Endometrial microvascular endothelial cells (primary cell): ENCODE measurements around the gene SUCLA2. TPM values are rescaled to one million over a fixed set of nuclear protein-coding genes. Genes with fewer than 3 reads are reported as not detected.
"Not testable (repeated sequence)": the region's sequence is repeated elsewhere in the genome, so short reads cannot be mapped to it uniquely, and the experiment has no call there.

Source experiments
- in situ Hi-C: cut with HindIII; loops from 2 replicates; pipeline ENCODE4 v1.10.0; 2017; ENCODE audit warnings: low sequenced_read_pairs, low pct_unique_long_range_greater_than_20kb; ENCODE audit errors: inconsistent ontology term
- total RNA-seq: library from RNA; depleted of rRNA; stranded (reverse); fragments of >200 nt; gene quantifications from one replicate; pipeline ENCODE4 v1.2.3, GENCODE V29; 2015; ENCODE audit errors: inconsistent ontology term

SUCLA2 gene
- total RNA-seq, 1 donor from 2014 or later, result 33.7 TPM

DNA sequence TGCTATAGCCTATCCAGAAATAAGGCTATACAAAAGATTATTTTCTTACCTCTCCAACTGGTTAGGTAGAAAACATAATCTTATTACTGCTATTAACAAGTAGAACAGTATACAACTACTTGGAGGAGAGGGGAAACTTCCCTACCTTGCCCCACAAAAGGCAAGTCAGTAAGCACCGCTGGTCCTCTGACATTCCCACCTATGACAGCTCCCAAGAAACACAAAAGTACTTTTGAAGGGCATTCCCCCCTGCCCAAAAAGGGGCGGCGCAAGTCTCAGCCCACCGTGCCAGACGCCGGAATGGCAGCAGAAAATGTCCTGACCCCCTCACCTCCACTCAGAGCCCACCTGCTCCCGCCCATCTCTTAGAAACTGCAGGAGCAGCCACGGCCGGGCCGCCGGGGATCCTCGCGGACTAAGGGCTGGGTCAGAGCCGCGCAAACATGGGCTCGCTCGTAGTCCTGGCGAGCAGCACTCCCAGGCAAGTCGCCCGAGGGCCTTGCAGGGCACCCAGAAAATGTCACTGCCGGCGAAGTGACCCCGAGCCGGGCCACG is 437 bp downstream of the SUCLA2 start:
- in situ Hi-C loops, result no loop called here

DNA sequence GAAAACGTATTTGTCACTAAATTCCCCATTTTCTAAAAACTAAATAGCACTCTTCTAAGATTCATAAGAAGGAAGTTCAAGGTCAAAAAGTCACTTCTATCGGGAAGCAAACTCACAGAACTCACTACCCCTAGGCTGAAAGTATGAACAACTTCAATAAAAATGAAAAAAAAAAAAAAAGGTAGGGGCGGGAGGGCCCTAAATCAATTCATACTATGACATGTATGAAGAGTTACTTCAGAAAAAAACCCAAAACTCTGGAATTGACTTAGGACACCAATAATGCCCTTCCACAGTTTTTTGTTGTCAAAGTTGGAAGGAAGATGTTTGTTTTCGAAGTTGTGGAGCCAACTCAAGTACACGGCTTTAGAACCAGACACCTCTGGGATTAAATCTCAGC is 1.1 kb downstream of the SUCLA2 start:
- in situ Hi-C loops, result no loop called here

DNA sequence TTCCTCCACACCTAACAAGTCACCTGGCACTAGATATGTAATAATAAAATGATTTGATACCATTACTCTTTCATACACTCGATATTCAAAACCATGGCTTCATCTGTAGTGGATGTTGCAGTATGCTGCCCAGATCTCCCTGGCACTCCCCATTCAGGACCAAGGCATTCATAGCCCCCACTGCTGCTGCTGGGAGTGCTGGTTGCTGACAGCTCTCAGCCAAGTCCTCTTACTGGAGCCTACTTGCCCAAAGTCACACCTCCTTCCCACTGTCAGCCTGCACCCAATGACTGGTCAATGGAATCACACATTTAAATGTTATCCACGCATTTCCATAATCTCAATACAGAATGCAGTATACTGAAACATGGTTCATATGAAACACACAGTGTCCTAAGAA is 3.7 kb downstream of the SUCLA2 start:
- in situ Hi-C loops, result no loop called here

DNA sequence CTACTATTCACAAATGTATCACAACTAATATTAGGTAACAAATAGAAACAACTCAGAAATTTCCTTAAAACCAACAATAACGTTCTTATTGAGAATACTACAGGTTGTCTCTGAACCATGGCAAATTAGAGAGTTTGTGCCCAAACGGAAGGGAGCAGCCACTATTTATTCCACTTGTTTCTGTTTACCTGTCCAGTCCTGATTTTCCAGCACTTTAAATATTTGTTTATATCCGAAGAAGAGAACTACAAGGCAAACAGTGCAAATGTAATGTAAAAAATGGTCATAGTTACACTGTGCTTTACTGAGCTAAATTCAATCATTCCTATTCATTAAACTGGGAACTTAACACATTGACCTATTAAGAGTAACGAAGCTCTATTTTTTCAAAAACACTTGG is 9.2 kb downstream of the SUCLA2 start:
- in situ Hi-C loops, result no loop called here

DNA sequence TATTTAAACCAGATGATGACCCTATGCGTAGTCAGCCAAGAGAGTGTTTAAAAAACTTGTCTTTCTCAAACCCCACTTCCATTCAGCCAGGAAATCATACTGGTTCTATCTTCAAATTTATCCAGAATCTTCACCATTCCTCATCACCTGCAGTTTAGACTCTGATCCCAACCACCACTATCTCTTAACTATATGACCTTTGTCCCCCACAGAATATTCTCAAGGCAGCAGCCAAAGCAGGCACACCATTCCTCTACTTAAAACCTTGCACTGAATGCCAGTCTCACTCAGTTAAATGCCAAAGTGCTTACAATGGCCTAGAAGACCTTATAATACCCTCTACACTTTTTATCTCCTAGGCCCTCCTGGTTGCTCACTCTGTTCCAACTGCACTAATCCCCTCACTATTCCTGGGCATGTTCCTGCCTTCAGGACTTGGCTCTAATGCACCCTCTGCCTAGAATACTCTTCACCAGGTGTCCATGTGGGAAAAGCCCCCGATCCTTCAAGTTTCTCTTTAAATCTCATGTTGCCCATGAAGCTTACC is 10.1 kb downstream of the SUCLA2 start:
- in situ Hi-C loops, result no loop called here

DNA sequence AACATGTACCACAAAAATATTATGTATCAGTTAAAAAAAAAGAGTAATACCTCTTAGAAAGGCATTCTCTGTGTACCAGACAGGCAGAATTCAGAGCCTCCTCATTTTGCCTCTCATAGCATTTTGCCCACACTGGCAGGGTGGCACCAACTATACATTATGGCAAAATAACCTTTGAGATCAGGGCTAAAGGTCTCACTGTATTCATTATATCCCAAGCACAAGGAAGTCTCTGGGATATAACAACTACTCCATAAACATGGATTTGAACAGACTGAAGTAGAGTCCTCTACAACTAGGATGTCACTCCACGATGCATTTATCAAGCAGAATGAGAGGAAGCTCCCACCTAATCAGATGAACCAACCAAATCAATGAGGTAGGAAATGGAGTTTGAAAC is 10.6 kb downstream of the SUCLA2 start:
- in situ Hi-C loops, result no loop called here

DNA sequence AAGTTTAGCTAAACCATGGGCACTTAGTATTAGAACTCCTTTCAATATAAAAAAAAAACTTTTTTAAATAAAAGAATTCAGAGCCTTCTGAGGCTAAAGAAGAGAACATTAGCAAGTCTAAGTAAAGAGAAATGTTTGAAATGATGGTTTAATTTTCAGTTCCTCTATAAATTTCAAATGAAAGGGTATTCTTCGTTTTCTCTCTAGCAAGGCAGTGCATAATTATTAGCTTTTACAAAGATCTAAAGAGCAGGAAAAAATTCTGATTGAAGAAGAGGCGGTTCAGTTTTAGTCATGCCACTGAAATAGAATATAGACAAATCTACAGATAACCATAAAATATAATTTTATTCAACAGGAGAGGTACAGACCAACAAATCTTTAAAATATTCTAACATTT is 18.0 kb downstream of the SUCLA2 start:
- in situ Hi-C loops, result no loop called here

DNA sequence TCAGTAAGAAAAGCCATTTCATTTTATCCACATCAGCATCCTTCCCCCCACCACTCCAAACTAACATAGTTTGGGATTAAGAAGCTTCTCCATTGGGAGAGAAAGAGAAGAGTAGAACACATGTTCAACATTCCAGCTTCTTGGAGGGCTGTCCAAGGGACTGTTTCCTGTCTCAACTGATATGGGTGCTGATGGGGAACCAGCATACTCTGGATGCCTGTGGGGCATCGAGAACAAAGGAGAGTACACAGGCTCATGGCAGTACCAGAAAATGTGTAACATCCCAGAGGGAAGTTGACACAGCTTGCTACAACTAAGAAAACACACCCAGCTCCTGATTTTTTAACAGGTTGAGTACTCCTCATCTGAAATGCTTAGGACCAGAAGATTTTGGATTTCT is 24.7 kb downstream of the SUCLA2 start:
- in situ Hi-C loops, result no loop called here

DNA sequence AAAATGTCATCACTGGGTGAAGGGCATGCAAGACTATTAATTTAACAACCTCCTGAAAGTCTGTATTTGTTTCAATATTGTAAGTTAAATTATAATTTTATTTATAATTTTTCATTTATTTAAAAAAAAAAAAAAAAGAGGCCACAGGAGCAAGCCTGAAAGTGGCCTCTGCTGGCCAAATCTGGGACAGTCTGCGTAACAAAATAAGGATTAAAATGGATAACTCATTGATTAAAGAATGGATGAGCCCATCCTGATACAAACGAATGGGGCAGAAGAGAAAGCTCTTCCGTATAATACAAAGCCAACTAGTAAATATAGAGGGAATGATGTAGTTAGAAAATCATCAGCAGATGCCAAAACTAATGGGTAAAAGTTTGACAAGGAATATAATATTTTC is 36.2 kb downstream of the SUCLA2 start:
- in situ Hi-C loops, result no loop called here

DNA sequence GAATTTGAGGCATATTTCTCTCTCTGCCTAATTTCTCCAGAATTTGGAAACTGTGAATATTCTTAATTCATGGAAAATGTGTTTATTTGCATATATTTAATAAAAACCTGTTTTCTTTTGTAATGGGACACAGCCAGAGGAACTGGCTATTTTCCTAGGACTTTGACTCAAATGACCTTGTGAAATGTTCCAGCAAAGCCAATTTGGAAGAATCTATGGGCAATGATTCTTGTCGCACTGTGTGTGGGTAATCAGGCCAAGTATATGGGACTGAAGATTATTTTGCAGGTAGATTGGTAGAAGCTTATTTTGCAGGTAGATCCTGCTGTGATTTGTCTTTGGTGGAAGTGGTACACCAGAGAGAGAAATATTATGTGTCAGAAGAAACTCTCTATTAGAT is 38.8 kb downstream of the SUCLA2 start:
- in situ Hi-C loops, result no loop called here

DNA sequence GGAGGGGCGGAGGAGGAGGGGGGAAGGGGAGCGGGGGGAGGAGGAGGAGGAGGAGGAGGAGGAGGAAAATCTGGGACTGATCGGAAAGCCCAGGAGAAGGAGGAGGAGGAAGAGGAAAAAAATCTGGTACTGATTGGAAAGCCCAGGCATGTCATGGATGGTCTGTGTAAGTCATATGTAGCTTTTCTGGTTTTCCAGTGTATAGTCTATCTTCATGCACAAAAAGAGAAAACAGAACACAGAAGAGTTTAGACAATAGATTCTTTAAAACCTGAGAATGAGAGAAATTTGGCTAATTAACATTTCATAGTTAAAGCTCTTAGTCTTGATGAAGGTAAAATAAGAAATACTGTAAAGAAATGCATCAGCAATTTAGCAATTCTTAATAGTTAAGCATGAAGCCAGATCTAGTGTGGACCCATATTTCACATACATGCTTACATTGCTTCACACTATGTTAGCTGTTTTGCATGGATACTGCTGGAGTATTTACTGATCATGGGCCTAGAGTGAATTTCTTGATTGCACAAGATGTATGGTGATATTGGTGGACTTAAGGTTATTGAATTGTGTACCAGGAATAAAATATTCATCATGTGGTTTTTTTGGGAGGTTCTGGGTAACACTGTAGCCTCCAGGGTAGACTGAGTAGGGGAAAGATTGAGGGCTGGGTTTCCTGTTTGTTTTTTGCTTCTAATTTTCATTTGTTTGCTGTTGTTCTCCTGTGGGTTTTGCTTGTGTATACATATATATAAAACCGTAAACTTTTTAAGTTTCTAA is 41.4 kb downstream of the SUCLA2 start:
- in situ Hi-C loops, result no loop called here

DNA sequence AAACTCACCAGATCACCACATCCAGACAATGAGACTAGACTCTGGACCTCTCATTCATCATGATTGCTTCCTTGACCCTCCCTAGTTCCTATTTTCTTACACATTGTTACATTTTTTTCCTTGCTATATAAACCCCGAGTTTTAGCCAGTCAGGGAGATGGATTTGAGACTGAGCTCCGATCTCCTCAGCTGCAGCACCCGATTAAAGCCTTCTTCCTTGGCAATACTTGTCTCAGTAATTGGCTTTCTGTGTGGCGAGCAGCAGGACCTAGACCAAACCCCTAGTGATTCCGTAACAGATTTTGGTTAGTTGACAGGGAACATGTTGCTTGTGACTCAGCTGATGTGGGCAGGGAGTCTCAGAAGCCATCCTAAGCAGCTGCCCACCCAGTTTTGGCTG is 44.0 kb downstream of the SUCLA2 start:
- in situ Hi-C loops, result no loop called here

DNA sequence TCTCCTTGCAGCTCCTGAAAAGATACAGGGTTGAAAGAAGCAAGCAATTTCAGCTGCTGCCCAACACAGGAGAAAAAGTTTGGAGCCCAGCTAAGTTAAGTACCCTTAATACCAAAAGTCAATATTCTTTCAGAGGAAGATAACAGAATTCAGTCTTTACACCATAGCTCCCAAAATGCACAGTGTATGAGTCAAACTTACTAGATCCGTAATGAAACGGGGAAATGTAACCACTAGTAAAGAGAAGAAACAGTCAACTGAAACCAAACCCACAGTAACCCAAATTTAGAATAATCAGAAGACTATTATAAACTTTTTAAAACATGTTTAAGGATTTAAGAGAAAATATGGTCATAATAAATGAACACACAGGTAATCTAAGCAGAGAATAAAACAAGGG is 45.2 kb downstream of the SUCLA2 start:
- in situ Hi-C loops, result no loop called here

DNA sequence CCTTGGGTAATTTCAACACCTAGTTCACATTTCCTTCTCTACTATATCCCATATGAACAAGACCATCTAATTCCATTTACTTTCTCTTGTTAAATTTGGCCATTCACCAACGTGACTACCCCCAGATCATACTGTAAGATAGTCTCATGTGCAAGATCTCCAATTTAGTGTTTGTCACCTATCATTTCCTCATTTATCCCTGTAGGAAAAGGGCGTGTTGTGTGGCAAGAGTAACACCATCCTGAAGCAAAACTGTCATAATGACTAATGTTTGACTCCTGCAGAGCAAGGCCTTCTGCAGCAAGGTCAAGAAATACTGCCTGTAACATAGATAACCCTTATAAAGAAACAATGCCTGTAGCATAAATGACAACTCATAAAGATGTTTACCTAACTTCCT is 51.3 kb downstream of the SUCLA2 start:
- in situ Hi-C loops, result no loop called here

DNA sequence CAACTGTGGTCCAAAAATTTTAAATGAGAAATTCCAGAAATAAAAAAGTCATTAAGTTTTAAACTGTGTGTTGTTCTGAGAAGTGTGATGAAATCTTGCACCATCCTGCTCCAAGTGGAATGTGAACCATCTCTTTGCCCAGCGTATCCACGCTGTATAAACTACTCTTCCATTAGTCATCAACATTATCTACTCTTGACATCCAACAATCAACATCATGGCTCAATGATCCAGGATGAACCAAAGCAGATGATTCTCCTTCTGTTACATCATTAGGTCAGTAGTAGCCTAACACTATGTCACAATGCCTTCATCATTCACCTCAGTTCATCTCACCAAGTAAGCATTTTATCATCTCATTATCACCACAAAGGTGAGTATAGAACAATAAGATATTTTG is 55.3 kb downstream of the SUCLA2 start:
- in situ Hi-C loops, result no loop called here

DNA sequence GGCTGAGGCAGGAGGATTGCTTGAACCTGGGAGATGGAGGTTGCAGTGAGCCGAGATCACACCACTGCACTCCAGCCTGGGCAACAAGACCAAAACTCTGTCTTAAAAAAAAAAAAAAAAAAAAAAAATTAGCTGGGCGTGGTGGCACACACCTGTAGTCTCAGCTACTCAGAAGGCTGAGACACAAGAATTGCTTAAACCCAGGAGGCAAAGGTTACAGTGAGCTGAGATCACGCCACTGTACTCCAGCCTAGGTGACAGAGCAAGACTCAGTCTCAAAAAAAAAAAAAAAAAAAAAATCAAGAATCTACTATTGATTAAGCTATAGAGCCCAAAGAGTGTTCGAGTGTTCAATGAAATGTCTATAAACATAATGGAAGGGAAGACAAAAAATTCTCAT is 55.9 kb downstream of the SUCLA2 start:
- in situ Hi-C loops, result not testable (repeated sequence)

DNA sequence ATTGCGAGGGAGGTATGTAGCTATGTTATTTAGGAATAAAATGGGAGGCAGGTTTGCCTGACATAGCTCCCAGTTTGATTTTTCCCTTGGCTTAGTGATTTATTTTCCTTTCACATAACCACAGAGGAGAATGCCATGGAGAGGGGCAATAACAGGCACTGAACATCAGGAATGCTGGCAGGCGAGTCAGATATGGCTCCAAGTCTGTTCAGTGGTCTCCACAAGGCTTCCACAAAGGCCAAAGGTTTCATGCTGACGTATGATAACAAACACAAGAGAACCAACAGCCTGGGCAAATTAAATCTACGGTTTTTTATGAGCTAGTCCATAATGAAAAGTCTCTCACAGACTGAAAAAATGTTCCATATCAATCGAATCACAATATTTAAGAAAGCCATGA is 66.7 kb downstream of the SUCLA2 start:
- in situ Hi-C loops, result no loop called here

DNA sequence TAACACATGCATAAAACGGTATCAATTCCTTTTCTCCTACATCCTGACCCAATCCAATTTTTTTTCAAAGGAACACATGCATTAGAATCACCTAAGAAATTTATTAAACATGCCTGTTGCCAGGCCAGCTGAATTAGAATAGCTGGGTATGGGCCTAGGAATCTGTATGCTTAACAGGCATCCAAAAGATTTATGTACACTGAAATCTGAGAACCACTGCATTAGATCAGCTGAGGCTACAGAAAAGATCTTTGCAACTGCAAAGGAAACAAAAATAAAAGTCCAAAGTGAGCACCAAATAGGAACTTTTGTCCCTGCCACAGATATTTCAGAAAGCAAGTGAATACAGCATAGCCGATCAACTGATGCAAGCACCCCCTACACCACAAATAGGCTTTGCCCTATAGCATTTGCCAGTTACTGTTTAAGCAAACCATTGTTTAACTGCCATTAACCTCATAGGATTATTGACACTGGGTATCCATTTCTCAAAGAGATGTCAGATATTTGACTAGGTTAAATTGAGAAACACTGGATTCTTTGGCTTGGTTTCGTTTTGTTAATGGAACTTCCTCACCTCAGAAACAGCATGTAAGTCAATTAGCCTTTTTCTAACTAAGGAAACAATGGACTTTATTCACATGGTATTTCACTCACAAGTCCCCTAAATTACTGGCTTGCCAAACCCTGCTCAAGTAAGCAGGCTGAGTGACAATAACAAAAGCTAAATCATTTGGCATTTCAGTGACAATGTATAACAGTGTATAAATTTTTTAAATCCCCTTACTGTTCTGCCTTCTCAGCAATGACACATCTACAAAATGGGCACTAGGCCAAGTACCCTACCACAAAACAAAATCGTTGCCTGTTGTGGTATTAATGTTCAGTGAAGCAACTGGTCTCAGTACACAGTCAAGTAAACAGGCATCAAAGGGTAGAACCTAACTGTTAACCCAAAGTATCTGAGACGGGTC is 67.8 kb downstream of the SUCLA2 start:
- in situ Hi-C loops, result no loop called here

DNA sequence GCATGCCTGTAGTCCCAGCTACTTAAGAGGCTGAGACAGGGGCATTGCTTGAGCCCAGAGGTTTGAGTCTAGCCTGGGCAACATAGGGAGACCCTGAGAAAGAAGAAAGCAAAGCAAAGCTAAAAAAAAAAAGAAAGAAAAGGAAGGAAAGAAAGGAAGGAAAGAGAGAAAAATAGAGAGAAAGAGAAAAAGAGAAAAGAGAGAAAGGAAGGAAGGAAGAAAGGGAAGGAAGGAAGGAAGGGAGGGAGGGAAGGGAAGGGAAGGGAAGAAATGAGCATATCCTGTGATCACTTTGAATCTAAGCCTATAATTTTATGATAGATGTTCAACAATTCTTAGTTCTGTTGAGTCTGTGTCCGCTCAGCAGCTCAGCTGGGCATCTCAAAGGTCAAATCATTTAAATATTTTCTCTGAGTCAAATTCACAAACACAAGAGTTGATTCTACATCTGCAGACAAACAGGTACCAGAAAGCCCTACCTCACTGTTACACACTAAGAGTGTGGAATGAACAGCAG is 70.4 kb downstream of the SUCLA2 start:
- in situ Hi-C loops, result no loop called here
